Mesenchymal stem cell (in vitro differentiated cells and primary cell): ENCODE measurements around the gene NRTN.

Source experiments
- DNase-seq: peaks from one replicate; pipeline ENCODE4 v3.0.0-alpha.2; 2013
- H2AFZ ChIP-seq: one replicate; pipeline ENCODE4 v1.6.1; 2013; ENCODE audit warnings: low read depth, mild to moderate bottlenecking, control low read depth, inconsistent platforms, low read length, moderate library complexity
- H2AK5ac ChIP-seq: 2 replicates; pipeline ENCODE4 v1.6.1; 2013; ENCODE audit warnings: low read length, moderate library complexity, mild to moderate bottlenecking, inconsistent platforms; ENCODE audit not compliant: severe bottlenecking
- H2BK120ac ChIP-seq: one replicate; pipeline ENCODE4 v1.6.1; 2013; ENCODE audit warnings: low read depth, mild to moderate bottlenecking, inconsistent platforms, low read length, moderate library complexity
- H2BK12ac ChIP-seq, 2 experiments: one replicate each; pipeline ENCODE4 v1.6.1; 2013; ENCODE audit warnings: inconsistent platforms in 2 of 2, low read length in 2 of 2, mild to moderate bottlenecking in 2 of 2, moderate library complexity in 2 of 2, control low read depth in 1 of 2
- H2BK15ac ChIP-seq: one replicate; pipeline ENCODE4 v1.6.1; 2013; ENCODE audit warnings: mild to moderate bottlenecking, low read depth, inconsistent platforms; ENCODE audit not compliant: poor library complexity, severe bottlenecking
- H2BK5ac ChIP-seq: 2 replicates; pipeline ENCODE4 v1.6.1; 2013; ENCODE audit warnings: low read depth, mild to moderate bottlenecking, low read length, control low read depth, inconsistent platforms; ENCODE audit not compliant: poor library complexity, severe bottlenecking
- H3K14ac ChIP-seq, 2 experiments: one replicate each; pipeline ENCODE4 v1.6.1; 2013; ENCODE audit warnings: inconsistent platforms in 2 of 2, low read length in 2 of 2, control low read depth in 1 of 2, mild to moderate bottlenecking in 1 of 2, moderate library complexity in 1 of 2
- H3K18ac ChIP-seq, 2 experiments: one replicate each; pipeline ENCODE4 v1.6.1; 2013; ENCODE audit warnings: inconsistent platforms in 2 of 2, low read length in 2 of 2, control low read depth in 1 of 2, low read depth in 1 of 2, mild to moderate bottlenecking in 1 of 2
- H3K23ac ChIP-seq, 2 experiments: one replicate each; pipeline ENCODE4 v1.6.1; 2013; ENCODE audit warnings: inconsistent platforms in 2 of 2, low read length in 2 of 2, mild to moderate bottlenecking in 2 of 2, moderate library complexity in 2 of 2, control low read depth in 1 of 2
- H3K27ac ChIP-seq: 2 replicates; pipeline ENCODE4 v1.5.1; 2013; ENCODE audit warnings: mild to moderate bottlenecking, moderate library complexity, low read length, control low read depth, inconsistent platforms; ENCODE audit not compliant: poor library complexity, severe bottlenecking
- H3K27me3 ChIP-seq, 2 experiments: 2 replicates each; pipeline versions ENCODE4 v1.6.1 to v1.7.0; 2013; ENCODE audit warnings: low read length in 2 of 2, mild to moderate bottlenecking in 2 of 2, moderate library complexity in 2 of 2, control low read depth in 1 of 2, inconsistent platforms in 1 of 2; ENCODE audit not compliant: control insufficient read depth in 1 of 2, insufficient read depth in 1 of 2
- H3K36me3 ChIP-seq, 2 experiments: 2 replicates each; pipeline versions ENCODE4 v1.6.1 to v1.7.0; 2013; ENCODE audit warnings: low read length in 2 of 2, control low read depth in 1 of 2, inconsistent platforms in 1 of 2, low read depth in 1 of 2, mild to moderate bottlenecking in 1 of 2; ENCODE audit not compliant: insufficient read depth in 2 of 2, control insufficient read depth in 1 of 2
- H3K4ac ChIP-seq, 2 experiments: one replicate each; pipeline ENCODE4 v1.6.1; 2013; ENCODE audit warnings: inconsistent platforms in 2 of 2, low read length in 2 of 2, mild to moderate bottlenecking in 2 of 2, moderate library complexity in 2 of 2, control low read depth in 1 of 2, low read depth in 1 of 2
- H3K4me1 ChIP-seq: 2 replicates; pipeline ENCODE4 v1.6.1; 2013; ENCODE audit warnings: low read depth, low read length, control low read depth; ENCODE audit not compliant: control insufficient read depth, insufficient read depth
- H3K4me2 ChIP-seq: 2 replicates; pipeline ENCODE4 v1.6.1; 2013; ENCODE audit warnings: low read length, mild to moderate bottlenecking, inconsistent platforms; ENCODE audit not compliant: poor library complexity, severe bottlenecking
- H3K4me3 ChIP-seq, 2 experiments: 2 replicates each; pipeline versions ENCODE4 v1.5.1 to v1.7.0; 2013; ENCODE audit warnings: low read length in 2 of 2, mild to moderate bottlenecking in 2 of 2, control low read depth in 1 of 2, low read depth in 1 of 2; ENCODE audit not compliant: insufficient read depth in 1 of 2
- H3K79me1 ChIP-seq: replicated peaks from 2 replicates; pipeline ENCODE4 v1.6.1; 2013; ENCODE audit warnings: mild to moderate bottlenecking, control low read depth, low read length, inconsistent platforms; ENCODE audit not compliant: poor library complexity, severe bottlenecking
- H3K9ac ChIP-seq: 2 replicates; pipeline ENCODE4 v1.7.0; 2013; ENCODE audit warnings: mild to moderate bottlenecking, low read length, moderate library complexity
- H3K9me3 ChIP-seq: 2 replicates; pipeline ENCODE4 v1.7.0; 2013; ENCODE audit warnings: mild to moderate bottlenecking, low read length; ENCODE audit not compliant: control insufficient read depth
- H4K8ac ChIP-seq: one replicate; pipeline ENCODE4 v1.6.1; 2013; ENCODE audit warnings: inconsistent platforms, mild to moderate bottlenecking, low read length, moderate library complexity
- H4K91ac ChIP-seq: one replicate; pipeline ENCODE4 v1.6.1; 2013; ENCODE audit warnings: mild to moderate bottlenecking, low read length, inconsistent platforms
- WGBS: methylation state at CpG from one replicate; pipeline ENCODE4 v1.1.7; 2013; ENCODE audit warnings: mixed read lengths; 5-methylcytosine and 5-hydroxymethylcytosine counted together

NRTN gene

DNA sequence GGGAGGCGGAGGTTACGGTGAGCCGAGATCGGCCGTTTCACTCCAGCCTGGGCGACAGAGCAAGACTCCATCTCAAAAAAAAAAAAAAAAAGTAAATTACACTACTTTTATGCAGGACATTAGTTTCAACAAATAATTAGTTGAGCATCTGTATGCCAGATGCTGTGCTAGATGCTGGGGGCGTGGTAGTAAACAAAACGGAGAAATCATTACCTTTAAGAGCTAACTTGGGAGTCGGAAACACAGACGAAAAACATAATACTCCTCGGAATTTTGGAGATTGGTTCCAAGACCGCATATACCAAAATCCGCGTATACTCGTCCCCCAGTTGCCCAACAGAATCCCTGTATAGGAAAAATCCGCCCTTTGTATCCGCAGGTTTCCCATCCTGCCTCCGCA lies 12.6 kb upstream of the NRTN start:
- WGBS: 95% methylated on average over 14 of the region's 18 CpGs
- no peak overlapping the region for H2BK12ac ChIP-seq
- H3K4me2 ChIP-seq: no peak overlapping the region
- no peak overlapping the region for H3K18ac ChIP-seq
- H3K4ac ChIP-seq: no peak overlapping the region
- DNase-seq: no peak
- no peaks in the 10 kb centered on the region for H3K27me3 ChIP-seq
- peaks cover 23% of the 10 kb centered on the region for H3K79me1 ChIP-seq
- no peak overlapping the region for H3K23ac ChIP-seq
- no peak overlapping the region for H2BK5ac ChIP-seq
- no peak overlapping the region for H2BK120ac ChIP-seq
- H2AK5ac ChIP-seq: no peak overlapping the region
- peaks cover 9% of the 10 kb centered on the region for H3K4me1 ChIP-seq
- H2BK15ac ChIP-seq: no peak overlapping the region
- H3K4me3 ChIP-seq: no peak overlapping the region
- H4K8ac ChIP-seq: no peak overlapping the region
- no peak overlapping the region for H3K9ac ChIP-seq
- no peak overlapping the region for H2AFZ ChIP-seq
- peaks cover 26 to 29% of the 10 kb centered on the region in 2 experiments for H3K36me3 ChIP-seq
- no peaks in the 10 kb centered on the region for H3K9me3 ChIP-seq
- H3K27ac ChIP-seq: no peak overlapping the region
- H4K91ac ChIP-seq: no peak overlapping the region
- no peak overlapping the region for H3K14ac ChIP-seq

DNA sequence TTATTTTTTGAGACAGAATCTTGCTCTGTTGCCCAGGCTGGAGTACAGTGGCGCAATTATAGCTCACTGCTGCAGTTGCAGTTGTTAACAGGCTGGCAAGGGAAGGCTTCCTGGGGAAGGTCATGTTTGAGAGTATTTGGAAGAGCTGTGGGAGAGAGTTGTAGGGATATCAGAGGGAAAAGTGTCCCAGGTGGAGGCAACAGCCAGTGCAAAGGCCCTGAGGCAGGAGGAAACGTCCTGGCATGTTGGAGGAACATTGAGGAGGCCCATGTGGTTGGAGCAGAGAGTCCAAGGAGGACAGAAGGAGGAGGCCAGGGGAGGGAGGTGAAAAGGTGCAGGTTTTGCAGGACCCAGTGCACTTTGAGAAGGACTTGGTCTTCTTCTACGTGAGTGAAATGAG lies 11.7 kb upstream of the NRTN start:
- no peak overlapping the region for H3K14ac ChIP-seq
- no peak overlapping the region for H2BK12ac ChIP-seq
- no peak overlapping the region for H3K9ac ChIP-seq
- H3K23ac ChIP-seq: no peak overlapping the region
- no peak overlapping the region for H4K91ac ChIP-seq
- H3K18ac ChIP-seq: no peak overlapping the region
- H3K4me1 ChIP-seq: peaks cover 7% of the 10 kb centered on the region
- H3K9me3 ChIP-seq: no peaks in the 10 kb centered on the region
- H2BK120ac ChIP-seq: no peak overlapping the region
- H4K8ac ChIP-seq: no peak overlapping the region
- no peak overlapping the region for H3K4me3 ChIP-seq
- WGBS: 85% methylated on average over 3 of the region's 3 CpGs
- peaks cover 16 to 20% of the 10 kb centered on the region in 2 experiments for H3K36me3 ChIP-seq
- no peak overlapping the region for H2BK5ac ChIP-seq
- H3K27me3 ChIP-seq: peaks cover 0 to 5% of the 10 kb centered on the region in 2 experiments
- H3K27ac ChIP-seq: no peak overlapping the region
- no peak overlapping the region for H3K4ac ChIP-seq
- no peak overlapping the region for H3K4me2 ChIP-seq
- no peak overlapping the region for H2BK15ac ChIP-seq
- DNase-seq: no peak
- no peak overlapping the region for H2AFZ ChIP-seq
- peaks cover 17% of the 10 kb centered on the region for H3K79me1 ChIP-seq
- no peak overlapping the region for H2AK5ac ChIP-seq

DNA sequence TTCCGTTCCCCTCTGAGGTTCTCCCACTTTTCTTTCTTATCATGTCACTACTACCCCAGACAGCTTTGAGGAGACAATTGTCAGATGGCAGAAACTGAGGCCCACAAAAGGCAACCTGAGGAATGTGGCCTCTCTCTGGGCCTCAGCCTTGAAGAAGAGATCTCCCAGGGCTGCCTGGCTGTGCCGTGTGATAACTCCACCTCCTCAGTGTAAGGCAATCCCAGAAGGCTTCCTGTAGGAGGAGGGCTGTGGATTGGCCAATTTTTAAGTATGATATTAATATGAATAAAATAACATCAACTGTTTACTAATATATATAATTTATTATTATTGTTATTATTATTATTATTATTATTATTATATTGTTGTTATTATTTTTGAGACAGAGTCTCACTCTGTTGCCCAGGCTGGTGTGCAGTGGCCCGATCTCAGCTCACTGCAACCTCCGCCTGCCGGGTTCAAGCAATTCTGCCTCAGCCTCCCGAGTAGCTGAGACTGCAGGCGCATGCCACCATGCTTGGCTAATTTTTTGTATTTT lies 9.4 kb upstream of the NRTN start:
- Histone ChIP-seq H2BK15ac (no peak overlapping the region), H3K18ac (no peak overlapping the region), H3K27ac (no peak overlapping the region), H3K4me1 (no peaks in the 10 kb centered on the region), H2AK5ac (no peak overlapping the region), H3K27me3 (peaks cover 0 to 16% of the 10 kb centered on the region in 2 experiments), H3K4ac (no peak overlapping the region), H2AFZ (no peak overlapping the region), H2BK5ac (no peak overlapping the region), H3K4me3 (no peak overlapping the region), H3K9ac (no peak overlapping the region), H4K91ac (no peak overlapping the region), H3K79me1 (no peaks in the 10 kb centered on the region), H3K14ac (no peak overlapping the region), H3K23ac (no peak overlapping the region), H4K8ac (no peak overlapping the region), H3K36me3 (no peaks in the 10 kb centered on the region), H2BK120ac (no peak overlapping the region), H2BK12ac (no peak overlapping the region), H3K4me2 (no peak overlapping the region), H3K9me3 (no peaks in the 10 kb centered on the region)
- 93% methylated on average over 6 of the region's 7 CpGs for WGBS
- DNase-seq: no peak

DNA sequence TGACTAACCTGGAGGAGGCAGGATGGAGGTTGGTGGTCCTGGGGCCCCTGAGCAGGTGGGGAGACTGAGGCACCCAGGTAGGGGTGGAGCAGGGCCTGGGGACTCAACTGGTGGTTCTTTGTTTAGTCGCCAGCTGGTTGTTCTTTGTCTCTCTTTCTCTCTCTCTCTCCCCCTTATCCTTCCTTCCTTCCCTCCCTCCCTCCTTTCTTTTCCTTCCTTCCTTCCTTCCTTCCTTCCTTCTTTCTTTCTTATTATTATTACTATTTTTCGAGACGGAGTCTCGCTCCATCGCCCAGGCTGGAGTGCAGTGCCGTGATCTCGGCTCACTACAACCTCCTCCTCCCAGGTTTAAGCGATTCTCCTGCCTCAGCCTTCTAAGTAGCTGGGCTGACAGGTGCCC lies 6.6 kb upstream of the NRTN start:
- H3K14ac ChIP-seq: no peak overlapping the region
- H2BK5ac ChIP-seq: no peak overlapping the region
- WGBS: 97% methylated on average over 7 of the region's 8 CpGs
- no peak overlapping the region for H2BK12ac ChIP-seq
- no peak overlapping the region for H2AFZ ChIP-seq
- H3K27ac ChIP-seq: no peak overlapping the region
- no peaks in the 10 kb centered on the region for H3K9me3 ChIP-seq
- H3K4me1 ChIP-seq: peaks cover 2% of the 10 kb centered on the region
- H3K9ac ChIP-seq: no peak overlapping the region
- H2BK15ac ChIP-seq: no peak overlapping the region
- H3K79me1 ChIP-seq: no peaks in the 10 kb centered on the region
- no peak overlapping the region for H3K4me2 ChIP-seq
- H3K4me3 ChIP-seq: no peak overlapping the region
- H3K18ac ChIP-seq: no peak overlapping the region
- no peak overlapping the region for H4K91ac ChIP-seq
- no peak for DNase-seq
- no peaks in the 10 kb centered on the region for H3K36me3 ChIP-seq
- H4K8ac ChIP-seq: no peak overlapping the region
- H2BK120ac ChIP-seq: no peak overlapping the region
- H3K23ac ChIP-seq: no peak overlapping the region
- no peak overlapping the region for H2AK5ac ChIP-seq
- no peak overlapping the region for H3K4ac ChIP-seq
- peaks cover 0 to 26% of the 10 kb centered on the region in 2 experiments for H3K27me3 ChIP-seq
